Activated naive CD8-positive, alpha-beta T cell treated with anti-CD3 and anti-CD28 coated beads for 36 hours (primary cell): ENCODE results near the gene TAOK1. TPM values are rescaled to one million over a fixed set of nuclear protein-coding genes. Genes with fewer than 3 reads are reported as not detected.
A peak's percentile ranks its signal among the peaks of the same experiment; 100 is the strongest.

ENCODE experiments used
- DNase-seq: peaks from one replicate; pipeline ENCODE4 v3.0.0; 2021
- H3K27ac Mint-ChIP-seq: one replicate; pipeline ENCODE4 v1.8.0; 2022; ENCODE audit warnings: mild to moderate bottlenecking, moderate library complexity, mixed read lengths
- H3K27me3 Mint-ChIP-seq: one replicate; pipeline ENCODE4 v1.8.0; 2022; ENCODE audit warnings: mild to moderate bottlenecking, mixed read lengths
- H3K36me3 Mint-ChIP-seq: one replicate; pipeline ENCODE4 v1.8.0; 2021; ENCODE audit warnings: mild to moderate bottlenecking, mixed read lengths
- H3K4me1 Mint-ChIP-seq: one replicate; pipeline ENCODE4 v1.8.0; 2021; ENCODE audit warnings: mixed read lengths
- H3K4me3 Mint-ChIP-seq: one replicate; pipeline ENCODE4 v1.8.0; 2022; ENCODE audit warnings: mild to moderate bottlenecking, moderate library complexity, mixed read lengths
- H3K9me3 Mint-ChIP-seq: one replicate; pipeline ENCODE4 v1.8.0; 2022; ENCODE audit warnings: mixed read lengths
- total RNA-seq, 2 experiments: library from RNA; stranded (reverse); gene quantifications; one replicate each; pipeline ENCODE4 v1.2.3, GENCODE V29; 2021

The TAOK1 gene
- total RNA-seq, 2 experiments from 2014 or later, result 20.8 to 25.8 TPM

DNA sequence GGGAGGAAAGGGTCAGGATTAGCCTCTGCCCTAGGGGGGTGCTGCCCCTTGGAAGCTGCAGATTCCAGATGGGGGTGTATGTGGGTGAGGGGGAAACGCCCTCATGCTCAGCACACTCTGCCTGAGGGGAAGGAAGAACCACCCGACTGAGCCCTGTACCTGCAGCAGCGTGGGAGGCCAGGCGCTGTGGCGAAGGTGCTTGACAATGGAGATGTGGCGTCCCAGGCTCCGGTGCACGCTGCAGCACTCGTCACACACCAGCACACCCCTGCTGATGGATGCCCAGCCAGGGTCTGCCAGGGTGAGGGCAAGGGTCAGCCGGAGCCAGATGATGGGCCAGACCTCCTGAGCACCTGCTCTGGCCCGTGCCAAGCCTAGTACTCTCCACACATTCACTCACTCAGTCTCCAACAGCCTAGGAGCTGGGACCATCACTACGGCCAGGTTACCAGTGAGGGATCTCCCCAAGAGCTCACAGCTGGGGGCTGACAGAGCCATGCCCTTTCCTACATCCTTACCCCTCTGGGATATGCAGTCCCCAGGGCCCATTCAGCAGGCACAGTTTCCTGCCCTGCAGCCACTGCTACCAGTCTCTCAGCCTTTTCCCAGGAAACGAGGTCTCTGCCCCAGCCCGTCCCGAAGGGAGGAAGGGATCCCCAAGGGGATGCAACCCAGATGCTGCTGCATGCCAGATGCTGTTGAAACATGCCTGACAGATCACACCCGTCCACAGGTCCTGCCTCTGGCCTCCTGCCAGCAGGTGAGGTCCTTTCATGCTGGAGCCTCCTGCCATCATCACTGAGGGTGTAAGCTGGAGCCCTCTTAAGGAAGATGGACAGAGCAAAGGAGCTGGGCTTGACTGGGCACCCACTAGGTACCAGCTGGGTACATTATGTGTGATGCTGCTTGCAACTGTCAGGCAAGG, 193.4 kb downstream of the TAOK1 start:
- no peaks in the 10 kb centered on the region for H3K9me3 Mint-ChIP-seq
- peak overlapping the region; percentile 39 for H3K27ac Mint-ChIP-seq

DNA sequence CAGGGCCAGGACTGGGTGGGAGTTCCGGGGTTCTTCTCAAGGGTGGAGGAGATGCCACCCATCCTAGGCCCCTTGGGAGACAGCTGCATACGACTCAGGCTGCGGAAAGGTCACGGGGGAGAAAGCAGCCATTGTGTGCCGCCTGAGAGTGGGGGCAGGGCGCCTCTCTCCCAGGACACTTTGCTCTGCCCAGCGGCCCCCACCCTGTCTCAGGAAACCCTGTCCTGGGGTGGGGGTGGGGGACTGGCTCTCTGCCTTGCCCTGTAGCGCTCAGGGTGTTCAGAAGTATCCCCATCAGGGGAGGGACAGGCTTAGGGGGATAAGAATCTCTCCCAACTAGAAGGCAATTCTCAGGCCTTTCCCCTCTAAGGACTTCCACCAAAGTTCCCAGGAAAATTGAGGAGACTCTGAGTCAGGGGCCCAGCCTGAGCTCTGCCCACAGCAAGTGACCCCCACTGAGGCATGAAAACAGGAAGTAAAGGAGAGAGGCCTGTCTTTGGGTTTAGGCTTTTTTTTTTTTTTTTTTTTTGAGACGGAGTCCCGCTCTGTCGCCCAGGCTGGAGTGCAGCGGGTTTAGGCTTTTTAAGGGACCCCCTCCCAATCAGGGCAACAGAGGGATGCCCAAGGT, 194.4 kb downstream of the TAOK1 start:
- Mint-ChIP-seq H3K4me3 (peak overlapping the region; percentile 34), H3K27ac (peak overlapping the region; percentile 80), H3K9me3 (no peaks in the 10 kb centered on the region), H3K27me3 (no peaks in the 10 kb centered on the region), H3K4me1 (peaks cover 49% of the 10 kb centered on the region), H3K36me3 (peaks cover 41% of the 10 kb centered on the region)
- DNase-seq, result no peak

More for the DNA sequence above, 193.4 kb downstream of the TAOK1 start:
- H3K4me1 Mint-ChIP-seq, result peaks cover 49% of the 10 kb centered on the region
- no peaks in the 10 kb centered on the region for H3K27me3 Mint-ChIP-seq
- DNase-seq, result no peak
- H3K4me3 Mint-ChIP-seq, result peak overlapping the region; percentile 45
- H3K36me3 Mint-ChIP-seq, result peaks cover 41% of the 10 kb centered on the region

DNA sequence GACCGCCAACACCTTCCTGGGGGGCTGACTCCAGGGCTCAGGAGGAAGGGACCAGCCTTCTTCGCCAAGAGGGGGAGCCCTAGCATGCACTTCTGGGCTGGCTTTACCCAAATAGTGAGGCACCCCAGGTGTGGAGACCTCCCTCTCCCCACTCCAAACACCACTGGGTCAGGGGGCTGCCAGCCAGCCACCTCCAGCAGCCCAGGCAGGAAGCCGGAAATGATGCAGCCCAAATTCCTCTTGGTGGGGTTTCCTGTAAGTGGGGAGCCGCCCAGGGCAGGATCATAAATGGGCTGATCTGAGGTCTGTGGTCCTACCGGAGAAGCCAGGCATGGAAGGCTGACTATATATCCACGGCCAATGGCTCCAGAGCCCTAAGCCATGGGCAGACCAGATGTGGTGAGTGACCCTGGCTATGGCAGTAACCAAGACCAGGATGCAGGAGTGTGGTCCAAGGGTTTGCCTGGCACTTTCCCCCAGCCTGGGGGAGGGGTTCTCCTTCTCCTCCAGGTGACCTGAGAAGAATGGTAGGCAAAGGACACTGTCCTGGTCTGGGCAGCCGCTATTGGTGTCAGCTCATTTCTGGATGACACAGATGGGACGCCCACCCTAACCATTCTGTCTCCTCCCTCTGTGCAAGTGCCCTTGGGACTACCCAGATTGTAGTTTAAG, 195.1 kb downstream of the TAOK1 start:
- Mint-ChIP-seq H3K27ac (peak overlapping the region; percentile 80), H3K9me3 (no peaks in the 10 kb centered on the region), H3K4me1 (peaks cover 52% of the 10 kb centered on the region), H3K36me3 (peaks cover 36% of the 10 kb centered on the region), H3K27me3 (no peaks in the 10 kb centered on the region), H3K4me3 (peak overlapping the region; percentile 37)
- peak; percentile 34 for DNase-seq

DNA sequence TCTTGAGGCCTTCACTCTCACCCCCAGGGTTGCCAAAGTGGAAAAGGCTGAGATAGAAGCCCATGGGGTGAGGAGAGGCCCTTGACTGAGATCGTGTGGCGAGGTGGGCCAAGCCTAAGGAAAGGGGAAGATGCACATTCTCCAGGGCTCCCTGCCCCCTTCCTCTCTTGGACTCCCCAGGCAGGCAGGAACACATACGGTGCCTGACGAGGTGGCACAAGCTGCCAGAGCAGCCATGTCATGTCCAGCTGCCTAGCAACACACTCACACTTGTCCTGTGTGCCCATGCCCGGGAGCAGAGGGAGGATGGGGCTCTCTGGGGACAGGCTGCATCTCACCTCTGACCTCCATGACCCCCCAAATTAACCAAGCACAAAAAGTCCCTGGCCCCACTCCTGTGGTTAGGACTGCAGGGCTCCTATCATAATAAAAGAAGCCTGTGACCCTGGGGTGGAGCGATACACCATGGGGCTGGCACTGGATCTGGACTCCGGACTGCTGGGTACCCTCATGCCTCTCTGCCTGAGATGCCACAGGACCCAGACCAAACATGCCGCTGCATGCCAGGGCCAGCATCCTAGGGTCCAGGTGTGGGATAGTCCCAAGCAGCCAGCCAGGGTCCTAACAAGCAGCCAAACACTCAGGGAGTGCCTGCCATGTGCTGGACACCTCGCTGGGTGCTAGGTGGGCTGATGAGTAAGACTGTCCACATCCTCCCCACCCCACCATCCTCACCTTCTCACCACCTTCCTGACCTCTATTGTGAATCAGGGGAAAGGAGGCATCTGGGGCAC, 196.7 kb downstream of the TAOK1 start:
- Mint-ChIP-seq H3K27me3 (no peaks in the 10 kb centered on the region), H3K36me3 (peaks cover 24% of the 10 kb centered on the region), H3K9me3 (no peaks in the 10 kb centered on the region), H3K4me3 (peak overlapping the region; percentile 90), H3K4me1 (peaks cover 55% of the 10 kb centered on the region), H3K27ac (peak overlapping the region; percentile 84)
- DNase-seq, result no peak

DNA sequence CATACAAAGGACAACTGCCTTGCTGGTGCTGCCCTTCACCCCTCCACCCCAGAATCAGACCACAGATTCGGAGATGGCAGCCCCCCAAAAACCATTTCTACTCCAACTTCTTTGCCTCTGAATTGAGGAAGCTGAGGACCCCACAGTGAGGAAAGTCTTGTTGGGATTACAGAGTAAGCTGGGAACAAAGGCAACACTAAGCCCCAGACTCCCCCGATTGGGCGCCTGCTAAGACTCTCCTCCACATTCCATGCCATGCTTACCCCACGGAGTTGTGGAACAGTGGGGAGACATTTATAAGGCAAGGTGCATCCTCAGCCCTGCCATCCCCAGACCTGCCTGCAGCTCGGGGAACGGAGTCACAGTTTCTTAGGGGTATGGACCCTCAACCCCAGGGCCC, 197.4 kb downstream of the TAOK1 start:
- peak overlapping the region; percentile 84 for H3K27ac Mint-ChIP-seq

DNA sequence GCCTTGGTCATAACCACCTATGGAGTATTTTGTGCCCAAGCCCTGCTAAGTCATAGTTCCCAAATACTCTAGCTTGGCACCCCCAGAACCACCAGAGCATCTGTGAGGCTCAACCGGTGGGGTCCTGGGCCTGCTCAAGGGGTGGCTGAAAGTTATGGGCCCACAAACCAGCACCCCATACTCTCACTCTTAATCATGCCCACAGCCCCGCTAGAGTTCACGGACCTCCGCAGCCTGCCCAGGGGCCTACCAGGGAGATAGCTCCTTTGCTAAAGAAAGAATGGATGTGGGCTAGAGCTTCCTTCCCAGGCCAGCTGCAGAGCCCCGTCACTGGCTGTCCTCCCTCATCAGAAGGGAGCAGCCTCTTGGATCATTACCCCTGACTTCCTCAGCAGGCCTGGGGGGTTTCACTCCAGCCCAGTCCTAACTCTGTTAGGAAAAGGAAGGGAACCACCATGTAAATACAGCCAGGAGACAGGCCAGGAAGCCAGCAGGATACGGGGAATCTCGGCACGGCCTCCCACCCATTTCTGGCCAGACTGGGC, 197.9 kb downstream of the TAOK1 start:
- Mint-ChIP-seq H3K27ac (peak overlapping the region; percentile 84), H3K36me3 (peaks cover 12% of the 10 kb centered on the region), H3K27me3 (no peaks in the 10 kb centered on the region)

More for the DNA sequence above, 197.4 kb downstream of the TAOK1 start:
- Mint-ChIP-seq H3K9me3 (no peaks in the 10 kb centered on the region), H3K27me3 (no peaks in the 10 kb centered on the region), H3K4me1 (peaks cover 61% of the 10 kb centered on the region), H3K36me3 (peaks cover 17% of the 10 kb centered on the region), H3K4me3 (peak overlapping the region; percentile 90)
- no peak for DNase-seq

DNA sequence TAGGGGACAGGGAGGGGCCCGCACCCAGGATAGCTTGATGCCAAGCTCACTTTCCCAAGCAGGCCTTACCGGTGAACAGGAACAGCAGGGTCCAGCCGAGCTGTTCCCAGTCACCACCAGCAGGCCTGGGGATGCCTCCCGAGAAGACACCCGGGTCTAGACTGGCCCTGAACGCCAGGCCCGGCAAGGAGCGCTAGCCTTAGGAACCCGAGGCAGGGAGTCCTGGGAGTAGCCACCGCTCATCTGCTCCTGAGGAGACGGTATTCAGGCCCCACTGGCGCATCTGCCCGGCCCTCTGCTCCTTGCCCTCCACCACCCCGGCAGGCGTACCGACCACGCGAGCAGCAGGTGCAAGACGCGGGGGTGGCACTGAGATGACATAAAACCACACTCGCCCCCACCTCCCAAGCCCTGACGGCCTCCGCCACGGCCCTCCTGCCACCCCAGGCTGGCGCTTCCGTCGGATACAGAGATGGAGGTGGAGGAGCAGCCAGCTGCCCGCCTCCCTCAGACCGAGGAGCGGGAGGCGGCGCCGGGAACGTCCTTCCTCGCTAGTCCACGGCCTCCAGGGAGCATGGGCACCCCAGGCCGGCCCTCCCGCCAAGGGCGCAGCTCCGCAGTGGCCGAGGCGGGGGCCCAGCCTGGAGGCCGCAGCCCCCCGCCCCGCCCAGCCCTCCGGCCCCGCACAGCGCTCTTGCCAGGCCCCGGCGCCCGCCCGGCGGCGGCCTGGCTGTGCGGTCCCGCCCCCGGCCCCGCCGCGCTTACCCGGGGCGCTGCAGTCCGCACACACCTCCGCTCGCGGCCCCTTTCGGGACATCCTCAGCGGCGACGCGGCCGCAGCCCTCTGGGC, 198.6 kb downstream of the TAOK1 start:
- Mint-ChIP-seq H3K9me3 (no peaks in the 10 kb centered on the region), H3K27me3 (no peaks in the 10 kb centered on the region), H3K36me3 (peaks cover 5% of the 10 kb centered on the region), H3K4me3 (peak overlapping the region; percentile 90), H3K4me1 (peaks cover 64% of the 10 kb centered on the region), H3K27ac (peak overlapping the region; percentile 84)
- DNase-seq, result peak; percentile 64

More for the DNA sequence above, 197.9 kb downstream of the TAOK1 start:
- H3K9me3 Mint-ChIP-seq, result no peaks in the 10 kb centered on the region
- DNase-seq, result no peak
- H3K4me1 Mint-ChIP-seq, result peaks cover 64% of the 10 kb centered on the region
- peak overlapping the region; percentile 90 for H3K4me3 Mint-ChIP-seq

DNA sequence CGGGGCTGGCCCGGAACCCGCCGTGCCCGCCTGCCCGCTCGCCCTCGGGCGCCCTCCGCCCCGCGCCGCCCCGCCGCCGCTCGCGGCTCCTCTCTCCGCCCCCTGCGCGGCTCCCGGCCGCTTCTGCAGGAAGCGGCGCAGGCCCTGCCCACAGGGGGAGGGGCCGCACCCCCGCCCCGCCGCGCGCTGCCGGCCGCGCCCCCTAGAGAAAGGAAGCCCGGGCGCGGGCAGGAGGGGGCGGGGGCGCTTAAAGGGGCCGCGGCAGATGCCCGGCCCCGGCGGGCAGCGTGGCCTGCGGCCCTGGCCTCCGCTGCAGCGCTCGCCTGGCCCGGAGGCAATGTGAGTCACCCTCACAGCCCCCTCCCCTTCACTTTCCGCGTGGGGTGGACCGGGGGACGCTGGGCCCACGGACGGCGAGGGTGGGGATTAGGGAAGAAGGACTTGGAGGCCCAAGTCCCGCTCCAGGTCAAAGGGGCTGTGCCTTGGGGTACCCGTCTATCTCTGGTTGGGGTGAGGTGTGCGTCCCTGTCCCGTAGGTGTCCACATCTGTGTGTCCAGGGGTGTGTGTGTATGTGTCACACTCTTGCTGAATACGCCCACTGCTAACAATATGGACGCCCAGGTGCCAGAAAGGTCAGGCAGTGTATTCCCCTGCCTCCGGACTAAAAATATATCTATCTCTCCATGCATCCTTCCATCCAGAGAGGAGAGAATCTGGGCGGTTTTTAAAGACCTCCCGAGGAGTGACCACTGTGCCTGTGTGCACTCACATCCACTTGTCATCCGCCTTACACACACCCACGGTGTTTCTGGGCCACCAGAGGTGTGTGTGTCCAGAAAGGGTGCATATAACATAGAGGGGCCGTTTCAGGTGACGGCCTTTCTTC, 199.6 kb downstream of the TAOK1 start, which contains the start of gene GIT1:
Gene GIT1 (minus strand): TSS at position 125 of the 887 bp plus-strand sequence. CDS start 270 bp downstream, outside the sequence.
- Mint-ChIP-seq H3K9me3 (no peaks in the 10 kb centered on the region), H3K36me3 (peaks cover 4% of the 10 kb centered on the region), H3K27ac (peak within 1 kb of the TSS; percentile 87), H3K4me1 (peaks cover 62% of the 10 kb centered on the region), H3K27me3 (no peaks in the 10 kb centered on the region), H3K4me3 (peak within 1 kb of the TSS; percentile 90)
- DNase-seq, result peak; percentile 92

DNA sequence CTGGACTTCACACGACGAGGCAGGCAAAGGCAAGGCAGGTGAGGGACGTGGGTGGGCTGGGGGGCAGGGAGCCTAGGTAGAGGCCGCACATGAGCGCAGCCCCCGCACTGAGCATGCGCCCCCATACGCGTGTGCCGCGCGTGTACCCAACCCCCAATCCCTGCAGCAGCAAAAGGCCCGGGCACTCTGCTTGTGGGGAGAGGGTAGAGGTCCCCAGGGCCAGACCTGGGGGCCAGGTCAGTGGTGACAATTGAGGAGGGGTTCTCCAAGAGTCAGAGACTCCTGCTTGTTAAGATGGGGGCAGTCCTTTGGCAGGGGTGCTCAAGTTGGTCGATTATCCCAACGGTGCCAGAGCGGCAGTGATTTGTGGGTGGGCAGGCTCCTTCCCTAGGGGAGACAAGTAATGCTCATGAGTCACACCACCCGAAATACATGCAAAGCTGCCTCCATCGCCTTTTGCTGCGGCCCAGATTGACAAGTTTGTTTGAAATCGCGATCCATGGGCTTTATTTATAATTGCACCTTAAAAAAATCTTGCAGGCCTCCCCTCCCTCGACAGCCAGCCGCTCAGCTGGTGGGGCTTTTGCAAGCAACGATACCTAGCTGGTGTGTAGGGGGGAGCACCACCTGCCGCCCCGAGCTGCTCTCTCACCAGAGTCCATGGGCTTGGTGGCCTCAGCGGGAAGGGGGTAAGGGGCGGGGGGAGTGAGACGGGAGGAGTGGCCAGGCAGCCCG, 200.4 kb downstream of the TAOK1 start:
- peak overlapping the region; percentile 87 for H3K27ac Mint-ChIP-seq
- no peaks in the 10 kb centered on the region for H3K27me3 Mint-ChIP-seq
- H3K4me3 Mint-ChIP-seq, result peak overlapping the region; percentile 88
- H3K9me3 Mint-ChIP-seq, result no peaks in the 10 kb centered on the region
- H3K36me3 Mint-ChIP-seq, result peaks cover 4% of the 10 kb centered on the region
- peaks cover 58% of the 10 kb centered on the region for H3K4me1 Mint-ChIP-seq
- DNase-seq, result peak; percentile 47

DNA sequence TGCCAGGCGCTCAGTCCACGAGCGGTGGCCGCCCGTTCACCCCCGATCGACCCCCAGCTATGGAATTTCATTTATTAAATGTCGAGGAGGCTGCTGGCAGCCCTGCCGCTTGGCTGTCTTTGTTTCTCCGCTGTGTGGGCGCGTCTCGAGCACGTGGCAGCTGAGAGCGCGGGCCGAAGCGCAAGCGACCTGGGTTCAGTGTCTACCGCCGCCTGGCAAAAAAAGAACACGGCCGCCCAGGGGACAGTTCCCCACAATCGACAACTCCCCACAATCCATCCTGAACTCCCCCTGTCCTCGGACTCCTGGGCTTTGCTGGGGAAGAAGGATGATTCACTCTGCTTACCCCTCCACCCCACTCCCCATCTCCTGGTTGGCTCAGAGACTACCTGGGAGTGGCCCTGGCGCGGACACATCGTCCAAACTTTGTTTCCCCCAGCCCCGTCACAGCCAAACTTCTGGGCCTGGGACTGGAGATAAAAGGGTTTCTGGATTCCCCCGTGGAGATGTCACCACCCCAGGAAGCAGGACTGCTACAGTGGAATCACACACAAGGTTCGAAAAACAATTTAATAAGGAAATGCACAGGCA, 201.1 kb downstream of the TAOK1 start:
- Mint-ChIP-seq H3K4me3 (peak overlapping the region; percentile 88), H3K36me3 (peaks cover 4% of the 10 kb centered on the region), H3K27me3 (no peaks in the 10 kb centered on the region), H3K4me1 (peaks cover 51% of the 10 kb centered on the region), H3K9me3 (no peaks in the 10 kb centered on the region), H3K27ac (peak overlapping the region; percentile 87)
- DNase-seq, result peak; percentile 65

DNA sequence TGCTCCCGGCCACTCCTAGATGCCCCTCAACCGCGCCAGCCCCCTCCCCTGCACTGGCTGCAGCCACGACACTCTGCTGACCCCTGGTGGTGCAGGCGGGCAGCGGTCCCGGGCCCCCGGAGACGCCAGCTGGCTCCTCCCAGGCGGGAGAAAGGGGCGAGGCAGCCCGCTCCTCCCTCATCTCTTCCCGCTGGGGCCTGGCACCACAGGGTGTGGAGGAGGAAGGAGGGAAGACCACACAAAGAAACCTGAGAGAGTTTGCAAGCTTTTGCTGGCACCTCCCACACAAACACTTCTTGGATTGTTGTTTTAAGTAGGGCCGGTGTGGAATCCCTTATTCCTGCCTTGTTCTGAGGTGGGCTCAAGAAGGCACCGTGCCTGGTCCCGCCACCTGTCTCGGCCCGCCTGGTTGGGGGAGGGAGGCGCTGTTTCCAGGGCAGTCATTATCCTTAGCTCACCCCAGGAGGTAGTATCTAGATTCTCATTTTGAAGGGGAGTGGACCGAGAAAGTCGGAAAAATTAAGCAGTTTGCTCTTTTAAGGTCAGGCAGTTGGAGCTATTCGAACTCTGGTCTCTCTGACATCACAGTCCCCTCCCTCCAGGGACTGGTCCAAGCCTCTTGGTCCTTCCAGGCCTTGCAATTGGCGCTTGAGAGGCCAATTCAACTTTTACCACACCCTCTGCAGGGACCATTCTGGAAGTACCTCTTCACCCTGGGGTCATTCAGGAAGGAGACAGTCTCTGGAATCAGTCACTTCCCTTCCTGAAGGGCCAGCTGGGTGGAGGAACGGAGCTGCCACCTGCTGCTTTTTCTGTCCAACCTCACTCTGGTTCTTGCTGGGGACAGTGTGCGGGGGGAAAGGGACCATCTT, 201.8 kb downstream of the TAOK1 start:
- Mint-ChIP-seq H3K27ac (peak overlapping the region; percentile 87), H3K27me3 (no peaks in the 10 kb centered on the region)

More for the DNA sequence above, 201.8 kb downstream of the TAOK1 start:
- Mint-ChIP-seq H3K4me3 (peak overlapping the region; percentile 88), H3K4me1 (peaks cover 44% of the 10 kb centered on the region), H3K9me3 (no peaks in the 10 kb centered on the region), H3K36me3 (peaks cover 4% of the 10 kb centered on the region)
- peak; percentile 87 for DNase-seq
